SH-SY5Y (cell line): Measurements from ENCODE around the gene HSD17B12.

ENCODE experiments used
- GATA2 ChIP-seq: IDR thresholded peaks from 2 replicates; pipeline ENCODE4 v1.6.1; 2011; ENCODE audit warnings: mild to moderate bottlenecking, low read depth, low read length
- GATA3 ChIP-seq: IDR thresholded peaks from 2 replicates; pipeline ENCODE4 v1.6.1; 2011; ENCODE audit warnings: low read depth, mild to moderate bottlenecking, low read length, moderate library complexity

HSD17B12 gene

GRCh38 chr11:43680521-43681400 lies at the start of gene HSD17B12:
TSS of gene HSD17B12 (plus strand) at chr11:43680738. CDS start at chr11:43680828, 90 bp downstream.
- TF ChIP-seq GATA2 (no peak), GATA3 (no peak)

- TF ChIP-seq GATA2 (no peak), GATA3 (no peak)
Observed at GRCh38 chr11:43631732-43632131, 48.8 kb upstream of the HSD17B12 start.

- no peak for TF ChIP-seq GATA3
Observed at GRCh38 chr11:43632181-43632580, 48.4 kb upstream of the HSD17B12 start.

- no peak for TF ChIP-seq GATA2
- TF ChIP-seq GATA3, result no peak
Observed at GRCh38 chr11:43638717-43639116, 41.8 kb upstream of the HSD17B12 start.

GRCh38 chr11:43639224-43639623 lies 41.3 kb upstream of the HSD17B12 start:
- TF ChIP-seq GATA2 (no peak), GATA3 (no peak)

- no peak for TF ChIP-seq GATA2
- TF ChIP-seq GATA3, result no peak
Observed at GRCh38 chr11:43639920-43640319, 40.6 kb upstream of the HSD17B12 start.

- TF ChIP-seq GATA3 (no peak), GATA2 (no peak)
Observed at GRCh38 chr11:43643898-43644620, 36.5 kb upstream of the HSD17B12 start.

- TF ChIP-seq GATA3 (no peak), GATA2 (no peak)
Observed at GRCh38 chr11:43644621-43645299, 35.8 kb upstream of the HSD17B12 start.

GRCh38 chr11:43646767-43647166 lies 33.8 kb upstream of the HSD17B12 start:
- TF ChIP-seq GATA2, result no peak

GRCh38 chr11:43648888-43649287 lies 31.6 kb upstream of the HSD17B12 start:
- no peak for TF ChIP-seq GATA2
- no peak for TF ChIP-seq GATA3

GRCh38 chr11:43649501-43649900 lies 31.0 kb upstream of the HSD17B12 start:
- TF ChIP-seq GATA3 (no peak), GATA2 (no peak)

- no peak for TF ChIP-seq GATA3
- TF ChIP-seq GATA2, result no peak
Observed at GRCh38 chr11:43649921-43650320, 30.6 kb upstream of the HSD17B12 start.

GRCh38 chr11:43664295-43664694 lies 16.2 kb upstream of the HSD17B12 start:
- TF ChIP-seq GATA2 (peak; percentile 80), GATA3 (peak; percentile 65)

- TF ChIP-seq GATA2, result no peak
- no peak for TF ChIP-seq GATA3
Observed at GRCh38 chr11:43674560-43674959, 6.0 kb upstream of the HSD17B12 start.

GRCh38 chr11:43676933-43677332 lies 3.6 kb upstream of the HSD17B12 start:
- TF ChIP-seq GATA2, result no peak
- no peak for TF ChIP-seq GATA3
